ENCODE measurements around the gene SMYD1.

DNA sequence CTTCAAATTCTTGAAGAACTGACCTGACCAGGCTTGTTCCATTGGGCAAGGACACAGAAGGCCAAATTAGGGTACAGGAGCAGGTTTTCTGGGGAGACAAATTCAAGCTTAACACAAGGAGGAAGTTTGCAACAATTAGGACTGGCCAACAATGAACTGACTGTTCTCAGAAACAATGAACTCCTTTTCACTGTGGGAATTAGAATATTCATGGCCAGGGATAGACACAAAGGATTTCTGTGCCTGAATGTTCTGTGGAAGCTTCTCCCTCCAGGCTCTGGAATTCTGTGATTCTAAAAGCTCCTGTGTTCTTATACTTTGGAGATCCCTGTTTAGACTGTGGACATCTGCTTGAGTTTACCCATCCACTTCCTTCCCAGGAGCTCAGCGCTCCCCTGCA lies 15.2 kb downstream of the SMYD1 start:
- TF ChIP-seq, protein P1, sequence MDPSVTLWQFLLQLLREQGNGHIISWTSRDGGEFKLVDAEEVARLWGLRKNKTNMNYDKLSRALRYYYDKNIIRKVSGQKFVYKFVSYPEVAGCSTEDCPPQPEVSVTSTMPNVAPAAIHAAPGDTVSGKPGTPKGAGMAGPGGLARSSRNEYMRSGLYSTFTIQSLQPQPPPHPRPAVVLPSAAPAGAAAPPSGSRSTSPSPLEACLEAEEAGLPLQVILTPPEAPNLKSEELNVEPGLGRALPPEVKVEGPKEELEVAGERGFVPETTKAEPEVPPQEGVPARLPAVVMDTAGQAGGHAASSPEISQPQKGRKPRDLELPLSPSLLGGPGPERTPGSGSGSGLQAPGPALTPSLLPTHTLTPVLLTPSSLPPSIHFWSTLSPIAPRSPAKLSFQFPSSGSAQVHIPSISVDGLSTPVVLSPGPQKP (IDR thresholded peaks at IDR 0.05; ENCODE audit: low read depth, low read length): no peak
- no peak for TF ChIP-seq CBX5 (IDR thresholded peaks at IDR 0.05; ENCODE audit: low read depth)
- TF ChIP-seq, protein P2, sequence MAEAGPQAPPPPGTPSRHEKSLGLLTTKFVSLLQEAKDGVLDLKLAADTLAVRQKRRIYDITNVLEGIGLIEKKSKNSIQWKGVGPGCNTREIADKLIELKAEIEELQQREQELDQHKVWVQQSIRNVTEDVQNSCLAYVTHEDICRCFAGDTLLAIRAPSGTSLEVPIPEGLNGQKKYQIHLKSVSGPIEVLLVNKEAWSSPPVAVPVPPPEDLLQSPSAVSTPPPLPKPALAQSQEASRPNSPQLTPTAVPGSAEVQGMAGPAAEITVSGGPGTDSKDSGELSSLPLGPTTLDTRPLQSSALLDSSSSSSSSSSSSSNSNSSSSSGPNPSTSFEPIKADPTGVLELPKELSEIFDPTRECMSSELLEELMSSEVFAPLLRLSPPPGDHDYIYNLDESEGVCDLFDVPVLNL (IDR thresholded peaks at IDR 0.05; ENCODE audit: low read depth, low read length): no peak
- TF ChIP-seq POLR2A (IDR thresholded peaks at IDR 0.05; ENCODE audit: low read depth, low read length): no peak
- no peak for TF ChIP-seq ZNF24 (IDR thresholded peaks at IDR 0.05)
- no peak for TF ChIP-seq HDAC2 (IDR thresholded peaks at IDR 0.05)
- TF ChIP-seq, protein P3, sequence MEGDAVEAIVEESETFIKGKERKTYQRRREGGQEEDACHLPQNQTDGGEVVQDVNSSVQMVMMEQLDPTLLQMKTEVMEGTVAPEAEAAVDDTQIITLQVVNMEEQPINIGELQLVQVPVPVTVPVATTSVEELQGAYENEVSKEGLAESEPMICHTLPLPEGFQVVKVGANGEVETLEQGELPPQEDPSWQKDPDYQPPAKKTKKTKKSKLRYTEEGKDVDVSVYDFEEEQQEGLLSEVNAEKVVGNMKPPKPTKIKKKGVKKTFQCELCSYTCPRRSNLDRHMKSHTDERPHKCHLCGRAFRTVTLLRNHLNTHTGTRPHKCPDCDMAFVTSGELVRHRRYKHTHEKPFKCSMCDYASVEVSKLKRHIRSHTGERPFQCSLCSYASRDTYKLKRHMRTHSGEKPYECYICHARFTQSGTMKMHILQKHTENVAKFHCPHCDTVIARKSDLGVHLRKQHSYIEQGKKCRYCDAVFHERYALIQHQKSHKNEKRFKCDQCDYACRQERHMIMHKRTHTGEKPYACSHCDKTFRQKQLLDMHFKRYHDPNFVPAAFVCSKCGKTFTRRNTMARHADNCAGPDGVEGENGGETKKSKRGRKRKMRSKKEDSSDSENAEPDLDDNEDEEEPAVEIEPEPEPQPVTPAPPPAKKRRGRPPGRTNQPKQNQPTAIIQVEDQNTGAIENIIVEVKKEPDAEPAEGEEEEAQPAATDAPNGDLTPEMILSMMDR (IDR thresholded peaks at IDR 0.05 in 2 of 3, conservative IDR thresholded peaks at IDR 0.05 in 1 of 3; ENCODE audit: control insufficient read depth in 2 of 3, extremely low read depth in 1 of 3, insufficient read depth in 1 of 3, low read depth in 3 of 3, low read length in 3 of 3): no peak
- TF ChIP-seq RAD51 (IDR thresholded peaks at IDR 0.05): no peak
- no peak for TF ChIP-seq SP1 (IDR thresholded peaks at IDR 0.05; ENCODE audit: low read depth, low read length)
- TF ChIP-seq EP300 (IDR thresholded peaks at IDR 0.05; ENCODE audit: borderline replicate concordance in 1 of 2, control insufficient read depth in 1 of 2, low read depth in 2 of 2, low read length in 2 of 2): no peak
- TF ChIP-seq SUZ12 (IDR thresholded peaks at IDR 0.05; ENCODE audit: unreplicated experiment): no peak
- no peak for TF ChIP-seq TCF12 (IDR thresholded peaks at IDR 0.05; ENCODE audit: low read depth, low read length)
- no peak for TF ChIP-seq JUND (IDR thresholded peaks at IDR 0.05; ENCODE audit: low read depth, low read length)
- no peak for TF ChIP-seq EGR1 (IDR thresholded peaks at IDR 0.05; ENCODE audit: borderline replicate concordance in 1 of 2, low read depth in 2 of 2, low read length in 2 of 2)

Data from GM12878 (cell line).